ENCODE measurements around the gene C12orf42.

The C12orf42 gene

GRCh38 chr12:103501447-103501846, 5.7 kb upstream of the C12orf42 start:
- Histone ChIP-seq H3K4me2 (ENCODE audit: low read depth, low read length, poor library complexity, severe bottlenecking) (no peak overlapping the region), H3K9me2 (replicated peaks; ENCODE audit: low read depth, low read length) (no peaks in the 10 kb centered on the region), H3K4me1 (ENCODE audit: insufficient read depth, low read length, poor library complexity, severe bottlenecking) (no peaks in the 10 kb centered on the region), H3K9ac (ENCODE audit: low read depth, low read length, poor library complexity, severe bottlenecking) (no peak overlapping the region), H4K20me1 (ENCODE audit: insufficient read depth, low read length, poor library complexity, severe bottlenecking) (no peaks in the 10 kb centered on the region), H3K4me3 (ENCODE audit: low read length, poor library complexity, severe bottlenecking) (no peak overlapping the region), H2AFZ (ENCODE audit: low read length) (no peak overlapping the region), H3K36me3 (ENCODE audit: insufficient read depth, low read length) (no peaks in the 10 kb centered on the region), H3K79me2 (ENCODE audit: insufficient read depth, low read length) (no peaks in the 10 kb centered on the region), H3K9me3 (ENCODE audit: insufficient read depth, low read depth, low read length) (no peaks in the 10 kb centered on the region), H3F3A (ENCODE audit: low read depth) (no peaks in the 10 kb centered on the region), H3K27me3 (ENCODE audit: insufficient read depth, low read length, poor library complexity, severe bottlenecking) (no peaks in the 10 kb centered on the region)
- TF ChIP-seq, protein P1, sequence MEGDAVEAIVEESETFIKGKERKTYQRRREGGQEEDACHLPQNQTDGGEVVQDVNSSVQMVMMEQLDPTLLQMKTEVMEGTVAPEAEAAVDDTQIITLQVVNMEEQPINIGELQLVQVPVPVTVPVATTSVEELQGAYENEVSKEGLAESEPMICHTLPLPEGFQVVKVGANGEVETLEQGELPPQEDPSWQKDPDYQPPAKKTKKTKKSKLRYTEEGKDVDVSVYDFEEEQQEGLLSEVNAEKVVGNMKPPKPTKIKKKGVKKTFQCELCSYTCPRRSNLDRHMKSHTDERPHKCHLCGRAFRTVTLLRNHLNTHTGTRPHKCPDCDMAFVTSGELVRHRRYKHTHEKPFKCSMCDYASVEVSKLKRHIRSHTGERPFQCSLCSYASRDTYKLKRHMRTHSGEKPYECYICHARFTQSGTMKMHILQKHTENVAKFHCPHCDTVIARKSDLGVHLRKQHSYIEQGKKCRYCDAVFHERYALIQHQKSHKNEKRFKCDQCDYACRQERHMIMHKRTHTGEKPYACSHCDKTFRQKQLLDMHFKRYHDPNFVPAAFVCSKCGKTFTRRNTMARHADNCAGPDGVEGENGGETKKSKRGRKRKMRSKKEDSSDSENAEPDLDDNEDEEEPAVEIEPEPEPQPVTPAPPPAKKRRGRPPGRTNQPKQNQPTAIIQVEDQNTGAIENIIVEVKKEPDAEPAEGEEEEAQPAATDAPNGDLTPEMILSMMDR (conservative IDR thresholded peaks at IDR 0.05; ENCODE audit: low read length) = no peak
- no peak for TF ChIP-seq EZH2phosphoT487 (IDR thresholded peaks at IDR 0.05; ENCODE audit: borderline replicate concordance)

DNA sequence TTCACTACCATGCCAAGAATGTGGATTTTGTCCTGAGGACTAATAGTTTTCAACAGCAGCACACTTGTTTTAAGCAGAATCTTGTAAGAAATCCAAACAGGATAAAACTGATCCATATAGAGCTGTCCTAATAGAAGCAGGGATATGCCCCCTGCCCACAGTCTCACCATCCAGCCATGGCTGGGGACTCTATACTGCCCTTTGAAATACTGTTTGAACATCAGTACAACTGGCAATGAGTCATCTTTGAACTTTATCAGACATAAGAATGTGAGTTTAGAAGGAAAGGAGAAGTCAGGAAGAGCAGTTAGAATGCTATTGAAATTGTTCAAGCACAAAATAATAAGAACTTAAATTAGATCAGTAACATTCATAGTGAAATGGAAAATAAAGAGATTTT, 3.8 kb upstream of the C12orf42 start:
- Histone ChIP-seq H3F3A (ENCODE audit: low read depth) (no peaks in the 10 kb centered on the region), H4K20me1 (ENCODE audit: insufficient read depth, low read length, poor library complexity, severe bottlenecking) (no peaks in the 10 kb centered on the region), H2AFZ (ENCODE audit: low read length) (no peak overlapping the region), H3K36me3 (ENCODE audit: insufficient read depth, low read length) (no peaks in the 10 kb centered on the region), H3K27me3 (ENCODE audit: insufficient read depth, low read length, poor library complexity, severe bottlenecking) (no peaks in the 10 kb centered on the region), H3K9ac (ENCODE audit: low read depth, low read length, poor library complexity, severe bottlenecking) (no peak overlapping the region), H3K9me3 (ENCODE audit: insufficient read depth, low read depth, low read length) (no peaks in the 10 kb centered on the region), H3K4me1 (ENCODE audit: insufficient read depth, low read length, poor library complexity, severe bottlenecking) (no peaks in the 10 kb centered on the region), H3K4me3 (ENCODE audit: low read length, poor library complexity, severe bottlenecking) (no peak overlapping the region), H3K4me2 (ENCODE audit: low read depth, low read length, poor library complexity, severe bottlenecking) (no peak overlapping the region), H3K79me2 (ENCODE audit: insufficient read depth, low read length) (no peaks in the 10 kb centered on the region), H3K9me2 (replicated peaks; ENCODE audit: low read depth, low read length) (no peaks in the 10 kb centered on the region)
- TF ChIP-seq, protein P1 (conservative IDR thresholded peaks at IDR 0.05; ENCODE audit: low read length) = no peak
- no peak for TF ChIP-seq EZH2phosphoT487 (IDR thresholded peaks at IDR 0.05; ENCODE audit: borderline replicate concordance)

- Histone ChIP-seq H4K20me1 (ENCODE audit: insufficient read depth, low read length, poor library complexity, severe bottlenecking) (no peaks in the 10 kb centered on the region), H3K9me2 (replicated peaks; ENCODE audit: low read depth, low read length) (no peaks in the 10 kb centered on the region), H3K4me1 (ENCODE audit: insufficient read depth, low read length, poor library complexity, severe bottlenecking) (no peaks in the 10 kb centered on the region), H3K9me3 (ENCODE audit: insufficient read depth, low read depth, low read length) (no peaks in the 10 kb centered on the region), H3K4me3 (ENCODE audit: low read length, poor library complexity, severe bottlenecking) (no peak overlapping the region), H3K4me2 (ENCODE audit: low read depth, low read length, poor library complexity, severe bottlenecking) (no peak overlapping the region), H2AFZ (ENCODE audit: low read length) (no peak overlapping the region), H3K79me2 (ENCODE audit: insufficient read depth, low read length) (no peaks in the 10 kb centered on the region), H3K27me3 (ENCODE audit: insufficient read depth, low read length, poor library complexity, severe bottlenecking) (no peaks in the 10 kb centered on the region), H3K36me3 (ENCODE audit: insufficient read depth, low read length) (no peaks in the 10 kb centered on the region), H3F3A (ENCODE audit: low read depth) (no peaks in the 10 kb centered on the region), H3K9ac (ENCODE audit: low read depth, low read length, poor library complexity, severe bottlenecking) (no peak overlapping the region)
- no peak for TF ChIP-seq EZH2phosphoT487 (IDR thresholded peaks at IDR 0.05; ENCODE audit: borderline replicate concordance)
- TF ChIP-seq, protein P1 (conservative IDR thresholded peaks at IDR 0.05; ENCODE audit: low read length) = no peak
These were observed 3.2 kb upstream of the C12orf42 start for GRCh38 chr12:103498990-103499389.

Data from Loucy (cell line).